Ovary (tissue), 9 donors: Measurements from ENCODE around the gene FAM222B. TPM values are rescaled to one million over a fixed set of nuclear protein-coding genes. Genes with fewer than 3 reads are reported as not detected.
A peak's percentile ranks its signal among the peaks of the same experiment; 100 is the strongest.

Source experiments
- DNase-seq, 5 donors: peaks; one replicate each; pipeline ENCODE4 v3.0.0-alpha.2; 2019 to 2020
- H3K27ac ChIP-seq, 2 donors: fragments of 200-600 bp; one replicate each; pipeline versions ENCODE4 v1.5.1 to v1.8.0; 2019 to 2022
- H3K27me3 ChIP-seq: fragments of 200-600 bp; one replicate; pipeline ENCODE4 v1.8.0; 2022
- H3K36me3 ChIP-seq: fragments of 200-600 bp; sonication (generic); one replicate; pipeline ENCODE4 v1.5.1; 2019
- H3K4me1 ChIP-seq: one replicate; pipeline ENCODE4 v1.8.1; 2013; ENCODE audit warnings: mild to moderate bottlenecking, moderate library complexity; ENCODE audit not compliant: insufficient read depth
- H3K4me3 ChIP-seq: fragments of 200-600 bp; sonication (generic); one replicate; pipeline ENCODE4 v1.5.1; 2017
- H3K9me3 ChIP-seq, 2 donors: fragments of 200-600 bp in 1 of 2; sonication (generic) in 1 of 2; one replicate each; pipeline versions ENCODE4 v1.5.1 to v1.8.1; 2013 to 2019; ENCODE audit warnings: mild to moderate bottlenecking in 1 of 2, moderate library complexity in 1 of 2
- EP300 ChIP-seq: sonication (generic); formaldehyde crosslinking; IDR thresholded peaks from one replicate; pipeline ENCODE4 v1.6.1; 2017; ENCODE audit warnings: antibody characterized with exemption
- POLR2A ChIP-seq: fragments of 450-650 bp; IDR thresholded peaks from one replicate; pipeline ENCODE4 v1.6.1; 2017; ENCODE audit warnings: antibody characterized with exemption, mild to moderate bottlenecking, moderate library complexity
- WGBS, 3 donors: extraction: QIAGEN DNeasy Blood & Tissue Kit in 1 of 3; methylation state at CpG; one replicate each; pipeline versions ENCODE4 v1.1.5 to v1.1.7; 2013 to 2017; 5-methylcytosine and 5-hydroxymethylcytosine counted together
- intact Hi-C, 4 donors: fragments of 100-400 bp; cut with DNase I; formaldehyde crosslinking; loops; one replicate each; pipeline versions ENCODE4 v1.11.0 to v1.15.1; 2022 to 2023
- polyA plus RNA-seq, 2 donors: library from polyadenylated mRNA; stranded (reverse); fragments of 200-250 nt in 1 of 2; fragments of 350-450 nt in 1 of 2; fragmentation: Illumina TruSeq in 1 of 2; extraction: RNeasy Lipid Tissue Mini Kit (QIAGEN cat#74804) in 1 of 2; gene quantifications; one replicate each; pipeline ENCODE4 v1.2.3, GENCODE V29; 2013 to 2014
- total RNA-seq, 7 donors: library from RNA; depleted of rRNA in 2 of 7; stranded (reverse); fragments of >200 nt in 2 of 7; fragmentation: NEBNext Ultra II Directional in 3 of 7; extraction: Animal tissue kit (Norgen Biotek cat#: 25700) in 3 of 7; gene quantifications; one replicate each; pipeline versions ENCODE4 v1.1.0 to v1.2.4, GENCODE V29; 2016 to 2023
- TF ChIP-seq, protein P1 (sequence below), 3 donors: fragments of 450-650 bp in 2 of 3; fragments of 200-600 bp in 1 of 3; IDR thresholded peaks; one replicate each; pipeline versions ENCODE4 v1.5.1 to v1.8.0; 2016 to 2022; ENCODE audit warnings: antibody characterized with exemption in 3 of 3, mild to moderate bottlenecking in 1 of 3
- donor health status: DM: no; HTN: no; CAD: no; lungs with moderate emphysema.
- donor health status: DM: no; HTN: no; CAD: no.
- donor health status: Bipolar disorder and iron deficiency.
- donor health status: DM: yes; HTN: yes; CAD: no.
- donor health status: DM: no; HTN: no; CAD: no.
- donor health status: DM: yes; HTN: yes; CAD: no.

FAM222B gene
- total and polyA plus RNA-seq, 9 donors = 8.0 to 19.8 (median 15.9) TPM

DNA sequence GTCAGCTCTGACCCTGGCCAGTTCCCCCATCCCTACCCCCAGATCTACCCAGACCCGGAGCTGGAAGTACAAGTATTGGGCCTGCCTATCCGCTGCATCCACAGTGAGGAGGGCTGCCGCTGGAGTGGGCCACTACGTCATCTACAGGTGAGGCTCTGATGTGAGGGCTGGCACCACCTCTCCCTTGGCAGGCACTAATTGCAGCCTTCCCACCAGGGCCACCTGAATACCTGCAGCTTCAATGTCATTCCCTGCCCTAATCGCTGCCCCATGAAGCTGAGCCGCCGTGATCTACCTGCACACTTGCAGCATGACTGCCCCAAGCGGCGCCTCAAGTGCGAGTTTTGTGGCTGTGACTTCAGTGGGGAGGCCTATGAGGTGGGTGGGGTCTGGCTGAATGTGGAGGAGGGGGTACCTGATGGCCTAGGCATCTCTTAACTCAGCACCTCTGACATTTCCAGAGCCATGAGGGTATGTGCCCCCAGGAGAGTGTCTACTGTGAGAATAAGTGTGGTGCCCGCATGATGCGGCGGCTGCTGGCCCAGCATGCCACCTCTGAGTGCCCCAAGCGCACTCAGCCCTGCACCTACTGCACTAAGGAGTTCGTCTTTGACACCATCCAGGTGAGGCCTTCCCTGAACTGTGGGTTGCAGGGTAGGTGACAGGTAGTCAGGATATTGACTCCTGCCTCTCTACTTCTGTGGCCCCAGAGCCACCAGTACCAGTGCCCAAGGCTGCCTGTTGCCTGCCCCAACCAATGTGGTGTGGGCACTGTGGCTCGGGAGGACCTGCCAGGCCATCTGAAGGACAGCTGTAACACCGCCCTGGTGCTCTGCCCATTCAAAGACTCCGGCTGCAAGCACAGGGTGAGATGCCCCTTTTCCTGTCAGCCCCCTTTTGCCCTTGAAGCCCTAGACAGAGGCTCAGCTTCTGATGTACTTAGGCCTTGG lies 94.5 kb downstream of the FAM222B start:
- Histone ChIP-seq H3K4me3 (no peak overlapping the region), H3K27ac (no peak overlapping the region), H3K9me3 (no peaks in the 10 kb centered on the region), H3K4me1 (peaks cover 12% of the 10 kb centered on the region), H3K36me3 (no peaks in the 10 kb centered on the region), H3K27me3 (no peaks in the 10 kb centered on the region)
- DNase-seq = peak in 3 of 5 donors; percentile 20 to 37 (median 28)
- intact Hi-C loops = no loop called here
- no peak for TF ChIP-seq EP300
- no peak for TF ChIP-seq POLR2A
- TF ChIP-seq, protein P1, sequence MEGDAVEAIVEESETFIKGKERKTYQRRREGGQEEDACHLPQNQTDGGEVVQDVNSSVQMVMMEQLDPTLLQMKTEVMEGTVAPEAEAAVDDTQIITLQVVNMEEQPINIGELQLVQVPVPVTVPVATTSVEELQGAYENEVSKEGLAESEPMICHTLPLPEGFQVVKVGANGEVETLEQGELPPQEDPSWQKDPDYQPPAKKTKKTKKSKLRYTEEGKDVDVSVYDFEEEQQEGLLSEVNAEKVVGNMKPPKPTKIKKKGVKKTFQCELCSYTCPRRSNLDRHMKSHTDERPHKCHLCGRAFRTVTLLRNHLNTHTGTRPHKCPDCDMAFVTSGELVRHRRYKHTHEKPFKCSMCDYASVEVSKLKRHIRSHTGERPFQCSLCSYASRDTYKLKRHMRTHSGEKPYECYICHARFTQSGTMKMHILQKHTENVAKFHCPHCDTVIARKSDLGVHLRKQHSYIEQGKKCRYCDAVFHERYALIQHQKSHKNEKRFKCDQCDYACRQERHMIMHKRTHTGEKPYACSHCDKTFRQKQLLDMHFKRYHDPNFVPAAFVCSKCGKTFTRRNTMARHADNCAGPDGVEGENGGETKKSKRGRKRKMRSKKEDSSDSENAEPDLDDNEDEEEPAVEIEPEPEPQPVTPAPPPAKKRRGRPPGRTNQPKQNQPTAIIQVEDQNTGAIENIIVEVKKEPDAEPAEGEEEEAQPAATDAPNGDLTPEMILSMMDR (IDR thresholded peaks at IDR 0.05) = no peak
- WGBS, 3 donors = 85 to 90% (median 88%) methylated on average over 15 to 18 of the region's 18 CpGs

DNA sequence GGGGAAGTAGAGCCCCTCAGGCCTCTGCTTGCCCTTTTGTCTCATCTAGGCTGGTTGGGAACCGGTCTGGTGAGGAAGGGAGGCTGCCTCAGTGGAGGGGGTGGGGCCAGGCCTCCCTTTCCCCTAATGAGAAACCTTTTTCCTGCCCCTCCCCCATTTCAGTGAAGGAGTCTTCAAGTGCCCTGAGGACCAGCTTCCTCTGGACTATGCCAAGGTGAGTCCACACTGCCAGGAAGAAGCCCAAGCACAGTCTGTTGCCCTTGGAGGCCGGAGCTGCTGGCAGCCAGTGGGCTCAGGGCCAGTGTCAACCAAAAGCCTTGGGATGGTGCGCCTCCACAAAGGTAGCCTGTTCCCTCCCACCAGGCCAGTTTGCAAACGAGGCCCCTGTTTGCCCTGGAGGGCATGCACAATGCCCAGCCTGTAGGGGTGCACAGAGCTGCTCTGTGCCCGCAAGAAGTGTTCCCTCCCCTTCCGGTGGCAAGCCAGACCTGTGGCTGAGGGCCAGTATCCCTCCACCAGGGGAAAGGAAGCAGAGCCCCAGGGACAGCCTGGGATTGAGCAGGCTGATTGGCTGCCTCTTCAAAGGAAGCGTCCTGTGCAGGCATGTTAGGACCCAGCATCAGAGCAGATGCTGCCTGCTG lies 95.4 kb downstream of the FAM222B start:
- WGBS, 3 donors = 56 to 59% (median 56%) methylated on average over 5 to 7 of the region's 7 CpGs
- peak in 3 of 5 donors; percentile 28 to 38 (median 35) for DNase-seq
- Histone ChIP-seq H3K4me1 (peaks cover 12% of the 10 kb centered on the region), H3K9me3 (no peaks in the 10 kb centered on the region), H3K36me3 (no peaks in the 10 kb centered on the region), H3K27me3 (no peaks in the 10 kb centered on the region), H3K27ac (no peak overlapping the region), H3K4me3 (no peak overlapping the region)
- intact Hi-C loops = no loop called here
- TF ChIP-seq, protein P1 (IDR thresholded peaks at IDR 0.05) = no peak
- no peak for TF ChIP-seq POLR2A
- TF ChIP-seq EP300 = no peak

DNA sequence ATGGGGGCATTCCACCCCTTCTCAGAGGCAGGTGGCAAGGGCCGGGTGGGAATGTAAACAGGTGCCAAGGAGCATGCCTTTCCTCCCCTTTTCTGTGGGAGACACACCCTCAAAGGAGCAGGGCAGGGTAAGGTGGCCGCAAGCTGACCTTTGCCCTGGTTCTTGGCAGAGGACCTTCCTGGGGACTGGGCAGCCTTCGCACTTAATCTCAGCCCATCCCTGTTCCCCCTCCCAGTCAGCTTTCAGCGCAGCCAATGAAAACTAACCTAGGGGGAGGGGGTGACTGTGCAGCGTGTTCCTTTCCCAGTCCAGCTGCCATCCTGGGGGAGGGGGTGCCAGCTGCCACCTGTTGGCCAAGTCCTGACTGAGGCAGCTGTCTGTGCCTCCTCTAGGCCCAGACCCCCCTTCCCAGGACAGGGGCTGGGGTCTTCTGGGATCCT lies 96.0 kb downstream of the FAM222B start:
- WGBS, 3 donors = 26 to 36% (median 29%) methylated on average over 5 of the region's 5 CpGs

More for the DNA sequence above, 96.0 kb downstream of the FAM222B start:
- peak in 3 of 5 donors; percentile 43 to 54 (median 45) for DNase-seq
- Histone ChIP-seq H3K27ac (no peak overlapping the region), H3K36me3 (no peaks in the 10 kb centered on the region), H3K9me3 (no peaks in the 10 kb centered on the region), H3K4me1 (peaks cover 12% of the 10 kb centered on the region), H3K27me3 (no peaks in the 10 kb centered on the region), H3K4me3 (no peak overlapping the region)
- intact Hi-C loops = no loop called here
- TF ChIP-seq EP300 = no peak
- no peak for TF ChIP-seq POLR2A
- TF ChIP-seq, protein P1 (IDR thresholded peaks at IDR 0.05) = no peak
